T47D (cell line): ENCODE measurements around the gene PATZ1.

ENCODE experiments used
- DNase-seq, 2 experiments: peaks; one replicate each; pipeline versions ENCODE4 v3.0.0 to v3.0.0-alpha.2; 2011 to 2012; ENCODE audit warnings: low read depth in 1 of 2, low spot score in 1 of 2
- JUND ChIP-seq: IDR thresholded peaks from 2 replicates; pipeline ENCODE4 v1.6.1; 2012; ENCODE audit warnings: low read depth
- in situ Hi-C: cut with HindIII; loops from 2 replicates; pipeline ENCODE4 v1.10.0; 2016; ENCODE audit warnings: low sequenced_read_pairs, low pct_unique_long_range_greater_than_20kb

The PATZ1 gene

GRCh38 chr22:31278626-31279326 is 67.4 kb downstream of the PATZ1 start:
- in situ Hi-C loops = no loop called here
- no peak for TF ChIP-seq JUND
- DNase-seq = no peak

- in situ Hi-C loops = no loop called here
- no peak for DNase-seq
- no peak for TF ChIP-seq JUND
These were observed 68.0 kb downstream of the PATZ1 start for GRCh38 chr22:31278151-31278621.

- DNase-seq = no peak
- in situ Hi-C loops = no loop called here
- TF ChIP-seq JUND = no peak
These were observed 68.4 kb downstream of the PATZ1 start for GRCh38 chr22:31277741-31278140.

GRCh38 chr22:31276426-31277167 is 69.5 kb downstream of the PATZ1 start:
- no peak for TF ChIP-seq JUND
- in situ Hi-C loops = no loop called here

More at GRCh38 chr22:31276426-31277167, 69.5 kb downstream of the PATZ1 start:
- no peak for DNase-seq
